ENCODE data around the gene THOC6.

DNA sequence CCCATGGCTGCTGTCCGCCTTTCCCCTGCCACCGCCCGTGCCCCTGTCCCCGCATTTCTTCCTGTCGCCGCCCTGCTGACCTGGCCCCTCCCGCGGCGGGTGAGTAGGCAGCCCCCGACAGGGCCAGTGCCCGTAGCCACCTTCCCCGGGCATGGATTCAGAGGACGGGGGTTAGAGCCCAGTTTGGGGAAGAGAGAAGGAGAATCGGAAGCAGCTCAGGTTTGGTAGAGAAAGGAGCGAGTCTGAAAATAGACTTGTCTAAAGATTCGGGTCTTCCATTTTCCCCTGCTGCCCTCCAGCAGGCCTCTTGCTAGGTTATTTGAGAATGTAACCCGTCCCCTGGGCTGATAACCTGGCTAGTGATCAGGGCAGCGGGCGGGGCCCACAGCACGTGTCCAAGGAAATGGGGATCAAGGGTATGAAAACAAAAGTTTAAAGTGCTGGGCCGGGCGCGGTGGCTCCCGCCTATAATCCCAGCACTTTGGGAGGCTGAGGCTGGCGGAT, 19.0 kb upstream of the THOC6 start:
- no peak; the same call in 1 of the 2 replicates for TF ChIP-seq SP1 (CRISPR knock-in tag; conservative IDR thresholded peaks at IDR 0.05)
- TF ChIP-seq, protein P1, sequence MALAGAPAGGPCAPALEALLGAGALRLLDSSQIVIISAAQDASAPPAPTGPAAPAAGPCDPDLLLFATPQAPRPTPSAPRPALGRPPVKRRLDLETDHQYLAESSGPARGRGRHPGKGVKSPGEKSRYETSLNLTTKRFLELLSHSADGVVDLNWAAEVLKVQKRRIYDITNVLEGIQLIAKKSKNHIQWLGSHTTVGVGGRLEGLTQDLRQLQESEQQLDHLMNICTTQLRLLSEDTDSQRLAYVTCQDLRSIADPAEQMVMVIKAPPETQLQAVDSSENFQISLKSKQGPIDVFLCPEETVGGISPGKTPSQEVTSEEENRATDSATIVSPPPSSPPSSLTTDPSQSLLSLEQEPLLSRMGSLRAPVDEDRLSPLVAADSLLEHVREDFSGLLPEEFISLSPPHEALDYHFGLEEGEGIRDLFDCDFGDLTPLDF (CRISPR knock-in tag; IDR thresholded peaks at IDR 0.05), result no peak
- TF ChIP-seq, protein P2, sequence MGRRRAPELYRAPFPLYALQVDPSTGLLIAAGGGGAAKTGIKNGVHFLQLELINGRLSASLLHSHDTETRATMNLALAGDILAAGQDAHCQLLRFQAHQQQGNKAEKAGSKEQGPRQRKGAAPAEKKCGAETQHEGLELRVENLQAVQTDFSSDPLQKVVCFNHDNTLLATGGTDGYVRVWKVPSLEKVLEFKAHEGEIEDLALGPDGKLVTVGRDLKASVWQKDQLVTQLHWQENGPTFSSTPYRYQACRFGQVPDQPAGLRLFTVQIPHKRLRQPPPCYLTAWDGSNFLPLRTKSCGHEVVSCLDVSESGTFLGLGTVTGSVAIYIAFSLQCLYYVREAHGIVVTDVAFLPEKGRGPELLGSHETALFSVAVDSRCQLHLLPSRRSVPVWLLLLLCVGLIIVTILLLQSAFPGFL (CRISPR knock-in tag; IDR thresholded peaks at IDR 0.05; ENCODE audit: borderline replicate concordance), result no peak
- no peak for TF ChIP-seq ETV6 (CRISPR knock-in tag; IDR thresholded peaks at IDR 0.05)
- no peak for TF ChIP-seq MAX (CRISPR knock-in tag; IDR thresholded peaks at IDR 0.05)
- no peak for TF ChIP-seq CTCF (IDR thresholded peaks at IDR 0.05)
- TF ChIP-seq, protein P3, sequence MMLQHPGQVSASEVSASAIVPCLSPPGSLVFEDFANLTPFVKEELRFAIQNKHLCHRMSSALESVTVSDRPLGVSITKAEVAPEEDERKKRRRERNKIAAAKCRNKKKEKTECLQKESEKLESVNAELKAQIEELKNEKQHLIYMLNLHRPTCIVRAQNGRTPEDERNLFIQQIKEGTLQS (CRISPR knock-in tag; conservative IDR thresholded peaks at IDR 0.05), result no peak
- TF ChIP-seq, protein P4, sequence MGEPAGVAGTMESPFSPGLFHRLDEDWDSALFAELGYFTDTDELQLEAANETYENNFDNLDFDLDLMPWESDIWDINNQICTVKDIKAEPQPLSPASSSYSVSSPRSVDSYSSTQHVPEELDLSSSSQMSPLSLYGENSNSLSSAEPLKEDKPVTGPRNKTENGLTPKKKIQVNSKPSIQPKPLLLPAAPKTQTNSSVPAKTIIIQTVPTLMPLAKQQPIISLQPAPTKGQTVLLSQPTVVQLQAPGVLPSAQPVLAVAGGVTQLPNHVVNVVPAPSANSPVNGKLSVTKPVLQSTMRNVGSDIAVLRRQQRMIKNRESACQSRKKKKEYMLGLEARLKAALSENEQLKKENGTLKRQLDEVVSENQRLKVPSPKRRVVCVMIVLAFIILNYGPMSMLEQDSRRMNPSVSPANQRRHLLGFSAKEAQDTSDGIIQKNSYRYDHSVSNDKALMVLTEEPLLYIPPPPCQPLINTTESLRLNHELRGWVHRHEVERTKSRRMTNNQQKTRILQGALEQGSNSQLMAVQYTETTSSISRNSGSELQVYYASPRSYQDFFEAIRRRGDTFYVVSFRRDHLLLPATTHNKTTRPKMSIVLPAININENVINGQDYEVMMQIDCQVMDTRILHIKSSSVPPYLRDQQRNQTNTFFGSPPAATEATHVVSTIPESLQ (CRISPR knock-in tag; IDR thresholded peaks at IDR 0.05), result no peak
- TF ChIP-seq JUN (CRISPR knock-in tag; IDR thresholded peaks at IDR 0.05), result no peak
- no peak for TF ChIP-seq CBFB (CRISPR knock-in tag; IDR thresholded peaks at IDR 0.05; ENCODE audit: low read depth)
- TF ChIP-seq ZNF512 (CRISPR knock-in tag; IDR thresholded peaks at IDR 0.05; ENCODE audit: borderline replicate concordance), result no peak
- no peak for TF ChIP-seq SMAD3 (CRISPR knock-in tag; IDR thresholded peaks at IDR 0.05; ENCODE audit: borderline replicate concordance)

All from WTC11 (cell line).